Erythroblast (primary cell): ENCODE results near the gene FER1L5.

Experiments
- DNase-seq, 2 experiments: peaks; one replicate each; lab custom pipeline; 2025; lab: John Stamatoyannopoulos, UW
- GATA1 ChIP-seq: IDR thresholded peaks from 2 replicates; pipeline ENCODE4 v1.6.1; 2011; ENCODE audit warnings: low read depth, mild to moderate bottlenecking, control low read depth, low read length, moderate library complexity
- POLR2A ChIP-seq: IDR thresholded peaks from 2 replicates; pipeline ENCODE4 v1.6.1; 2011; ENCODE audit warnings: mild to moderate bottlenecking, low read length

FER1L5 gene

GRCh38 chr2:96703021-96703751 is 60.6 kb downstream of the FER1L5 start:
- TF ChIP-seq GATA1 (no peak), POLR2A (no peak)
- DNase-seq, result no peak

DNA sequence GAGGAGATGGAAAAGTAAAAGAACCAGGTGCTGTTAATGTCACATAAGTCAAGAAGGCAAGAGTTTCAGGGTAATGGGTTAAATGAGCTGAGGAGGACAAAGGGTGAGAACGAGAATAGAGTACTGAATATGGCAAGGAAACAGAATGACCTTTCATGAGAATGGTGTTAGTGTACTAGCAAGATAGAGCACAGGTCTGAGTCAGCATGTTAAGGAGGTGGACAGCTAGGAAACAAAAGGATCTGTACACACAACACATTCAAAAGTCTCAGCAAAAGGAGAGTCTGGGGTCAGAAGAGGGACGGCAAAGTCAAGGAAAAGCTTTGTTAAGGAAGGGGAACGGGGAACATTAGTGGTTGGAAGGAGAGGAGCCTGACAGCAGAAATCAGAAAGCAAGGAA is 68.4 kb downstream of the FER1L5 start:
- TF ChIP-seq GATA1 (no peak), POLR2A (no peak)
- DNase-seq, result no peak

DNA sequence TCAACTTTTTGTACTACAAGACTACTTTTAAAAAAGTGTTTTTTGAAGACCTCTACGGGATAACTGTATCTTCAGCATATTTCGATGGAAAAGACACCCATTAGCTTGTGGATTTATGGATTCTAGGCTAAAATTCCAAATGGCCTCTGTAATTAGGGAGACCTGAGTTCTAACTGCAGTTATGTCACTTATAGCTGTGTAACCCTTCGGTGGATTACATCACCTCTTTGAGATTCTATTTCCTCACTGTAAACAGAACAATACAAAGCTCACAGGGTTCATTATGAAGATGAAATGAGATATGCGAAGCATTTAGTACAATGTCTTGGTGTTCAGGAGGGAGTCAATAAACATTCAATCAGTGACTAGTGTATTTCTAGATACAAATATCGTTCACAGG is 73.1 kb downstream of the FER1L5 start:
- no peak for DNase-seq
- TF ChIP-seq GATA1 (no peak), POLR2A (no peak)

- no peak for DNase-seq
- TF ChIP-seq POLR2A, result no peak
- no peak for TF ChIP-seq GATA1
These were observed 73.8 kb downstream of the FER1L5 start for GRCh38 chr2:96716388-96716787.

- DNase-seq, result no peak
- TF ChIP-seq GATA1, result no peak
- TF ChIP-seq POLR2A, result no peak
These were observed 83.6 kb downstream of the FER1L5 start for GRCh38 chr2:96726131-96726530.

DNA sequence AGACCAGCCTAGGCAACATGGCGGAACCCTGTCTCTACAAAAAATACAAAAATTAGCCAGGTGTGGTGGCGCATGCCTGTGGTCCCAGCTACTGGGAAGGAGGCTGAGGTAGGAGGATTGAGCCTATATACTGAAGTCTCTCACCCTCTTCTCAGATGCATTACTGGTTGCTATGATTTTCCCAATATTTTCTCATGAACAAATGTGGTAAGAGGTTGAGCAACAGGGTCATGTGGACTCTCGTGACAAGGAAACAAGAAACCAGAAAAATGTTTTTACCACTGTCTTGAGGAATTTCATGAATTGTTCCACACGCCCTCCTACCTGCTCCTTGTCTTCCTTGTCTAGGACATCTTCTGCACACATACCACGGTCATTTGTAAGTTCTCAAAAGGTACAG is 84.9 kb downstream of the FER1L5 start:
- TF ChIP-seq POLR2A (no peak), GATA1 (no peak)
- DNase-seq, result no peak

- TF ChIP-seq POLR2A (no peak), GATA1 (no peak)
- no peak for DNase-seq
These were observed 87.2 kb downstream of the FER1L5 start for GRCh38 chr2:96729748-96730147.

GRCh38 chr2:96730212-96730611 is 87.6 kb downstream of the FER1L5 start:
- TF ChIP-seq POLR2A, result no peak
- no peak for TF ChIP-seq GATA1
- no peak for DNase-seq

GRCh38 chr2:96733931-96734330 is 91.4 kb downstream of the FER1L5 start:
- TF ChIP-seq POLR2A (no peak), GATA1 (no peak)
- DNase-seq, result no peak

GRCh38 chr2:96734880-96735583 is 92.5 kb downstream of the FER1L5 start:
- TF ChIP-seq POLR2A, result no peak
- TF ChIP-seq GATA1, result no peak
- peak in 1 of 2 experiments; percentile 22 for DNase-seq

DNA sequence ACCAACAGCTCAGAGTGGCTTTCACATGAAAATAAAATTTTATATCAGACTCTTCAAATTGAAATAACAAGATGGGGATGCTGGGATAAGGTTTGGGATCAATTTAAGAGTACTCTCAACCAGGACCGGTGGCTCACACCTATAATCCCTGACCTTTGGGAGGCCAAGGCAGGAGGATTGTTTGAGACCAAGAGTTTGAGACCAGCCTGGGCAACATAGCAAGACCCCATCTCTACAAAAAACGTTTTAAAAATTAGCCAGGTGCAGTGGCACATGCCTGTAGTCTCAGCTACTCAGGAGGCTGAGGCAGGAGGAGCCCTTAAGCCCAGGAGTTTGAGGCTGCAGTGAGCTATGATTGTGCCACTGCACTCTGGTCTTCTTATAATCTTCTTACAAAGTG is 94.7 kb downstream of the FER1L5 start:
- no peak for DNase-seq
- TF ChIP-seq POLR2A (no peak), GATA1 (no peak)

DNA sequence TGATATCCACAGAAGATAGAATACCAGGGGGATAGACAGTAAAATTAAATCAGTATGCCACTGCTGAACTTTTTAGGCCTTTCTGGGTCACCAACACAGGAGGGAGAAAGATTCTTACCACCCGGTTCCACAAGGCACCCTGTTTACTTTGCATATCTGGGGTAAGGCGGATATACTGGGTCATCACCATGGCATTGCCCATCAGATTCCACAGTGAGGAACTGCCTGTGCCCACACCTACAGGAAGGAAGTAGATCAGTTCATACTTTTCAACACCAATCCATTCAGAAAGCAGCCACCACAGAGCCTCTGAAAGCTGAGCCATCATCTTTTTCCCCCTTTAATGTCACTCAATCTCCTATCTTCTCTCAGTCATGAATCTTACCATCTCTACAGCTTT is 95.3 kb downstream of the FER1L5 start:
- no peak for DNase-seq
- TF ChIP-seq POLR2A, result no peak
- no peak for TF ChIP-seq GATA1

DNA sequence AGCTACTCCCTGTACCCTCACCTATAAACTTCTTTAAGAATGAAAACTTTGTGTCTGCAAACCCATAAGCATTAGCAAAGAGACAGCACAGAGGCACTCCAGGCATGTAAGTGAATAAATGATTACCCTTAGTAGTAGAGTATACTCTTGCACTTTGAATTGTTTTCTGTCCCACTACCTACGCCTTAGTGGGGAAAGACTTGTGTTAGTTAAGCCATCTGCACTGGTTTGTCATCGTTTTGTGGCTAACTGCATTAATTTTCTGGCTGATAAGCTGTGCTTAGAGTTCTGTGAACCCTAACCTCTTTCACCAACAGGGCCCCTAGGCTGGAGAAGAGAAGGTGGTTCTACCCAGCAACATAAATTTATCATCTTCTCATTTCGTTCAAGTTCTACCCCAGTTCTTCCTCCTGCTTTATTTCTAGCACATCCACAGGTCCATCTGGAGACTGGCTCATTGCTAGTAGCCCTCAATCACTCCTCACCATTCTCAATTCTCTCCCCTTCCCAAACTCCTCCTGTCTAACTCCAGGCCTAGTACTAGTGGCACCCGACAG is 96.6 kb downstream of the FER1L5 start:
- no peak for TF ChIP-seq POLR2A
- no peak for TF ChIP-seq GATA1
- DNase-seq, result peak; percentile 41 to 44
